ENCODE results near the gene RFX1. TPM values are rescaled to one million over a fixed set of nuclear protein-coding genes. Genes with fewer than 3 reads are reported as not detected.

Gene RFX1
- total and polyA plus RNA-seq, 4 donors, result 1.8 to 5.6 (median 3.5) TPM

GRCh38 chr19:13956365-13956744, 49.8 kb downstream of the RFX1 start:
- H3K27ac ChIP-seq (ENCODE audit: low read depth in 1 of 2, low read length in 2 of 2), result no peak overlapping the region
- peaks cover 2 to 17% (median 14%) of the 10 kb centered on the region in 4 donors for H3K4me1 ChIP-seq (ENCODE audit: control insufficient read depth in 4 of 4, insufficient read depth in 4 of 4, low read length in 3 of 4)
- DNase-seq (ENCODE audit: low spot score), result no peak
- TF ChIP-seq JUND (IDR thresholded peaks at IDR 0.05), result no peak
- TF ChIP-seq, protein P1, sequence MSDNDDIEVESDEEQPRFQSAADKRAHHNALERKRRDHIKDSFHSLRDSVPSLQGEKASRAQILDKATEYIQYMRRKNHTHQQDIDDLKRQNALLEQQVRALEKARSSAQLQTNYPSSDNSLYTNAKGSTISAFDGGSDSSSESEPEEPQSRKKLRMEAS (IDR thresholded peaks at IDR 0.05), result no peak
- no peak for TF ChIP-seq GABPA (IDR thresholded peaks at IDR 0.05 in 1 of 2, conservative IDR thresholded peaks at IDR 0.05 in 1 of 2)
- TF ChIP-seq HNF4G (IDR thresholded peaks at IDR 0.05), result no peak
- no peak for TF ChIP-seq NR2F2 (IDR thresholded peaks at IDR 0.05)
- no peak for TF ChIP-seq YY1 (IDR thresholded peaks at IDR 0.05)
- no peak for TF ChIP-seq ATF3 (IDR thresholded peaks at IDR 0.05)
- TF ChIP-seq SP1 (IDR thresholded peaks at IDR 0.05), result no peak
- no peak for TF ChIP-seq ZBTB33 (IDR thresholded peaks at IDR 0.05)
- TF ChIP-seq RXRA (IDR thresholded peaks at IDR 0.05), result no peak
- no peak for TF ChIP-seq RAD21 (IDR thresholded peaks at IDR 0.05)
- TF ChIP-seq EGR1 (IDR thresholded peaks at IDR 0.05; ENCODE audit: low read depth in 2 of 2), result no peak
- TF ChIP-seq CTCF (IDR thresholded peaks at IDR 0.05; ENCODE audit: low read depth, low read length, missing input control), result no peak
- TF ChIP-seq HNF4A (conservative IDR thresholded peaks at IDR 0.05), result no peak
- TF ChIP-seq FOXA1 (IDR thresholded peaks at IDR 0.05), result no peak
- no peak for TF ChIP-seq TAF1 (conservative IDR thresholded peaks at IDR 0.05)
- TF ChIP-seq FOXA2 (IDR thresholded peaks at IDR 0.05), result no peak
- TF ChIP-seq, protein P2, sequence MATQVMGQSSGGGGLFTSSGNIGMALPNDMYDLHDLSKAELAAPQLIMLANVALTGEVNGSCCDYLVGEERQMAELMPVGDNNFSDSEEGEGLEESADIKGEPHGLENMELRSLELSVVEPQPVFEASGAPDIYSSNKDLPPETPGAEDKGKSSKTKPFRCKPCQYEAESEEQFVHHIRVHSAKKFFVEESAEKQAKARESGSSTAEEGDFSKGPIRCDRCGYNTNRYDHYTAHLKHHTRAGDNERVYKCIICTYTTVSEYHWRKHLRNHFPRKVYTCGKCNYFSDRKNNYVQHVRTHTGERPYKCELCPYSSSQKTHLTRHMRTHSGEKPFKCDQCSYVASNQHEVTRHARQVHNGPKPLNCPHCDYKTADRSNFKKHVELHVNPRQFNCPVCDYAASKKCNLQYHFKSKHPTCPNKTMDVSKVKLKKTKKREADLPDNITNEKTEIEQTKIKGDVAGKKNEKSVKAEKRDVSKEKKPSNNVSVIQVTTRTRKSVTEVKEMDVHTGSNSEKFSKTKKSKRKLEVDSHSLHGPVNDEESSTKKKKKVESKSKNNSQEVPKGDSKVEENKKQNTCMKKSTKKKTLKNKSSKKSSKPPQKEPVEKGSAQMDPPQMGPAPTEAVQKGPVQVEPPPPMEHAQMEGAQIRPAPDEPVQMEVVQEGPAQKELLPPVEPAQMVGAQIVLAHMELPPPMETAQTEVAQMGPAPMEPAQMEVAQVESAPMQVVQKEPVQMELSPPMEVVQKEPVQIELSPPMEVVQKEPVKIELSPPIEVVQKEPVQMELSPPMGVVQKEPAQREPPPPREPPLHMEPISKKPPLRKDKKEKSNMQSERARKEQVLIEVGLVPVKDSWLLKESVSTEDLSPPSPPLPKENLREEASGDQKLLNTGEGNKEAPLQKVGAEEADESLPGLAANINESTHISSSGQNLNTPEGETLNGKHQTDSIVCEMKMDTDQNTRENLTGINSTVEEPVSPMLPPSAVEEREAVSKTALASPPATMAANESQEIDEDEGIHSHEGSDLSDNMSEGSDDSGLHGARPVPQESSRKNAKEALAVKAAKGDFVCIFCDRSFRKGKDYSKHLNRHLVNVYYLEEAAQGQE (IDR thresholded peaks at IDR 0.05), result no peak
- no peak overlapping the region for H3K4me3 ChIP-seq (ENCODE audit: low read depth in 1 of 3, low read length in 3 of 3)
- no peaks in the 10 kb centered on the region for H3K9me3 ChIP-seq (ENCODE audit: control insufficient read depth in 4 of 4, low read length in 3 of 4)
- H3K9ac ChIP-seq (ENCODE audit: low read depth in 1 of 2, low read length in 2 of 2), result no peak overlapping the region
- H3K36me3 ChIP-seq (ENCODE audit: control insufficient read depth in 4 of 4, insufficient read depth in 3 of 4, low read depth in 1 of 4, low read length in 3 of 4), result peaks cover 12 to 45% (median 20%) of the 10 kb centered on the region in 4 donors
- 96% methylated on average over 16 of the region's 16 CpGs for WGBS
- H3K27me3 ChIP-seq (ENCODE audit: control insufficient read depth in 4 of 4, insufficient read depth in 4 of 4, low read length in 3 of 4), result no peaks in the 10 kb centered on the region

All from liver (tissue), 9 donors.